GM19025 (cell line): ENCODE measurements around the gene GTF2H4.
"Not testable (repeated sequence)": the region's sequence is repeated elsewhere in the genome, so short reads cannot be mapped to it uniquely, and the experiment has no call there.

ENCODE experiments used
- ATAC-seq: cut with Tn5 transposase; IDR thresholded peaks from one replicate; pipeline ENCODE4 v1.9.1; 2021; ENCODE audit warnings: mild to moderate bottlenecking, low read depth, moderate library complexity; ENCODE audit not compliant: unreplicated experiment

The GTF2H4 gene

GRCh38 chr6:30907758-30908591 lies at the start of gene GTF2H4:
Gene GTF2H4 (plus strand): TSS chr6:30908207.
- ATAC-seq = peak; percentile 94

GRCh38 chr6:30859726-30860125 lies 48.3 kb upstream of the GTF2H4 start:
- not testable (repeated sequence) for ATAC-seq

GRCh38 chr6:30861257-30862048 lies 46.6 kb upstream of the GTF2H4 start:
- ATAC-seq = no peak

GRCh38 chr6:30862156-30862875 lies 45.7 kb upstream of the GTF2H4 start:
- no peak for ATAC-seq

GRCh38 chr6:30864325-30864724 lies 43.7 kb upstream of the GTF2H4 start:
- no peak for ATAC-seq

GRCh38 chr6:30869241-30869749 lies 38.7 kb upstream of the GTF2H4 start:
- not testable (repeated sequence) for ATAC-seq

- ATAC-seq = no peak
Observed at GRCh38 chr6:30870546-30870945, 37.5 kb upstream of the GTF2H4 start.

DNA sequence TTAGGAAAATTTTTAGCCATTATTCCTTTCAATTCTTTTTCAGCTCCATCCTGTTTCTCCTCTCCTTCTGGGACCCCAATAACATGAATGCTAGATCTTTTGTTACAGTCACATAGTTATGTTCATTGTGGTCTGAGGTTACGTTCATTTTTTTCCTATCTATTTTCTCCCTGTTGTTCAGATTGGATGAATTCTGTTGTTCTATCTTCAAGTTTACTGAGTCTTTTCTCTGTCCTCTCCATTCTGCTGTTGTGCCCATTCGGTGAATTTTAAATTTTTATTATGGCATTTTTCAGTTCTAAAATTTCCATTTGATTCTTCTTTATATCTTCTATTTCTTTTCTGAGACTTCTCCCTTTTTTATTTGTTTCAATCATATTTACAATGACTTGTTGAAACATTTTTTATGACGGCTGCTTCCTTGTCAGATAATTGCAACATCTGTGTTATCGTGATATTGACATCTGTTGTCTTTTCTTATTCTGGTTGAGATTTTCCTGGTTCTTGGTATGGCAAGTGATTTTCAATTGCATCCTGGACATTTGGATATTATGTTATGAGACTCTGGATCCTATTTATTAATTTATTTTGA lies 36.3 kb upstream of the GTF2H4 start:
- ATAC-seq = no peak

GRCh38 chr6:30873137-30873640 lies 34.8 kb upstream of the GTF2H4 start:
- ATAC-seq = no peak

DNA sequence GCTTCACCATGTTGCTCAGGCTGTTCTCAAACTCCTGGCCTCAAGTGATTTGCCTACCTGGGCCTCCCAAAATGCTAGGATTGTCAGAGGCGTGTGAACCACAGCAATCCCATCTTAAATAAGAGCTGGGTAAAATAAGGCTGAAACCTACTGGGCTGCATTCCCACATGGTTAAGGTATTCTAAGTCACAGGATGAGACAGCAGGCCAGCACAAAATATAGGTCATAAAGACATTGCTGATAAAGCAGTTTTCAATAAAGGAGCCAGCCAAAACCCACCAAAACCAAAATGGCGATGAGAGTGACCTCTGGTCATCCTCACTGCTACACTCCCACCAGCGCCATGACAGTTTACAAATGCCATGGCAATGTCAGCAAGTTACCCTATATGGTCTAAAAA lies 34.2 kb upstream of the GTF2H4 start:
- ATAC-seq = not testable (repeated sequence)

- ATAC-seq = no peak
Observed at GRCh38 chr6:30875244-30876038, 32.6 kb upstream of the GTF2H4 start.

- ATAC-seq = no peak
Observed at GRCh38 chr6:30876039-30876730, 31.8 kb upstream of the GTF2H4 start.

GRCh38 chr6:30877419-30878262 lies 30.4 kb upstream of the GTF2H4 start:
- ATAC-seq = no peak

GRCh38 chr6:30879684-30880427 lies 28.2 kb upstream of the GTF2H4 start:
- no peak for ATAC-seq

GRCh38 chr6:30880698-30881252 lies 27.2 kb upstream of the GTF2H4 start:
- ATAC-seq = no peak

GRCh38 chr6:30881392-30882203 lies 26.4 kb upstream of the GTF2H4 start:
- no peak for ATAC-seq
